Gastrocnemius medialis (tissue), 4 donors: ENCODE data around the gene VPS26B.
"Not testable (repeated sequence)": the region's sequence is repeated elsewhere in the genome, so short reads cannot be mapped to it uniquely, and the experiment has no call there.

ENCODE experiments used
- POLR2A ChIP-seq, 2 donors: fragments of 450-650 bp; IDR thresholded peaks; one replicate each; pipeline ENCODE4 v1.6.1; 2017; ENCODE audit warnings: antibody characterized with exemption in 2 of 2, mild to moderate bottlenecking in 2 of 2, moderate library complexity in 2 of 2
- TF ChIP-seq, protein P1 (sequence below), 5 experiments: fragments of 450-650 bp in 3 of 5; fragments of 200-600 bp in 2 of 5; sonication (generic) in 2 of 5; IDR thresholded peaks in 4 of 5; conservative IDR thresholded peaks in 1 of 5; 1 replicate in 4 of 5; 2 replicates in 1 of 5; pipeline ENCODE4 v1.5.1; 2016 to 2019; ENCODE audit warnings: antibody characterized with exemption in 5 of 5, mild to moderate bottlenecking in 3 of 5, moderate library complexity in 3 of 5

DNA sequence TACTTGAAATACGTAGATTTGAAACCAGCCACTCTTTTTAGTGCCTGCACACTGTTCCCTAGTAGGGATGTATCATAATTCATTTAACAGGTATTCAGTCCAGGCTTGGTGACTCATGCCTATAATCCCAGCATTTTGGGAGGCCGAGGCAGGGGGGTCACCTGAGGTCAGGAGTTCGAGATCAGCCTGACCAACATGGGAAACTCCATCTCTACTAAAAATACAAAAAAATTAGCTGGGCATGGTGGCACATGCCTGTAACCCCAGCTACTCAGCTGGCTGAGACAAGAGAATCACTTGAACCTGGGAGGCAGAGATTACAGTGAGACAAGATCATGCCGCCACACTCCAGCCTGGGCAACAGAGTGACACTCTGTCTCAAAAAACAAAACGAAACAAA, 59.9 kb downstream of the VPS26B start:
- TF ChIP-seq, protein P1, sequence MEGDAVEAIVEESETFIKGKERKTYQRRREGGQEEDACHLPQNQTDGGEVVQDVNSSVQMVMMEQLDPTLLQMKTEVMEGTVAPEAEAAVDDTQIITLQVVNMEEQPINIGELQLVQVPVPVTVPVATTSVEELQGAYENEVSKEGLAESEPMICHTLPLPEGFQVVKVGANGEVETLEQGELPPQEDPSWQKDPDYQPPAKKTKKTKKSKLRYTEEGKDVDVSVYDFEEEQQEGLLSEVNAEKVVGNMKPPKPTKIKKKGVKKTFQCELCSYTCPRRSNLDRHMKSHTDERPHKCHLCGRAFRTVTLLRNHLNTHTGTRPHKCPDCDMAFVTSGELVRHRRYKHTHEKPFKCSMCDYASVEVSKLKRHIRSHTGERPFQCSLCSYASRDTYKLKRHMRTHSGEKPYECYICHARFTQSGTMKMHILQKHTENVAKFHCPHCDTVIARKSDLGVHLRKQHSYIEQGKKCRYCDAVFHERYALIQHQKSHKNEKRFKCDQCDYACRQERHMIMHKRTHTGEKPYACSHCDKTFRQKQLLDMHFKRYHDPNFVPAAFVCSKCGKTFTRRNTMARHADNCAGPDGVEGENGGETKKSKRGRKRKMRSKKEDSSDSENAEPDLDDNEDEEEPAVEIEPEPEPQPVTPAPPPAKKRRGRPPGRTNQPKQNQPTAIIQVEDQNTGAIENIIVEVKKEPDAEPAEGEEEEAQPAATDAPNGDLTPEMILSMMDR (IDR thresholded peaks at IDR 0.05 in 4 of 5, conservative IDR thresholded peaks at IDR 0.05 in 1 of 5), result not testable (repeated sequence)
- not testable (repeated sequence) for TF ChIP-seq POLR2A (IDR thresholded peaks at IDR 0.05)
